HepG2 (cell line): Measurements from ENCODE around the gene TRIM37. TPM values are rescaled to one million over a fixed set of nuclear protein-coding genes. Genes with fewer than 3 reads are reported as not detected.

Experiments
- ATAC-seq: fragments of 200-7000 bp; cut with Tn5 transposase; 3 replicates; pipeline ENCODE4 v1.9.1; 2020; ENCODE audit warnings: mild to moderate bottlenecking, moderate library complexity
- BruUV-seq: library from RNA; stranded (reverse); fragments of 400-500 nt; replicated peaks from 2 replicates; lab custom pipeline; 2021; lab: Mats Ljungman, UMichigan
- CTCF ChIA-PET: fragments of 300-600 bp; formaldehyde crosslinking; extraction: SDS; loops from one replicate; lab custom pipeline; 2021; ENCODE audit warnings: low total read pairs, inconsistent platforms, low intra/inter-chr PET ratio; lab: Yijun Ruan, JAX
- POLR2A ChIA-PET: fragments of 350-600 bp; sonication (Branson Sonifier 250); formaldehyde crosslinking; loops from one replicate; lab custom pipeline; 2020; ENCODE audit warnings: antibody characterized with exemption, inconsistent platforms; lab: Yijun Ruan, JAX
- DNase-seq: peaks from one replicate; pipeline ENCODE4 v3.0.0-alpha.2; 2015; ENCODE audit warnings: low spot score
- FAIRE-seq: peaks from 3 replicates; lab custom pipeline; 2011; peaks lifted over from hg19 to GRCh38; lab: Jason Lieb, UNC
- H2AFZ ChIP-seq: one replicate; pipeline ENCODE4 v1.6.1; 2011; ENCODE audit warnings: low read length, inconsistent platforms
- H3K27ac ChIP-seq: fragments of 300-600 bp; 3 replicates; pipeline ENCODE4 v1.8.0; 2011; ENCODE audit warnings: mixed run types, mild to moderate bottlenecking, mixed read lengths, low read length, inconsistent platforms; ENCODE audit not compliant: insufficient read depth; ENCODE audit errors: extremely low read length
- H3K27me3 ChIP-seq, 2 experiments: fragments of 200-600 bp in 1 of 2; 2 replicates in 1 of 2; 3 replicates in 1 of 2; pipeline versions ENCODE4 v1.6.0 to v1.8.0; 2011; ENCODE audit warnings: low read length in 2 of 2, mild to moderate bottlenecking in 2 of 2, moderate library complexity in 2 of 2, inconsistent platforms in 1 of 2; ENCODE audit not compliant: insufficient read depth in 2 of 2, control insufficient read depth in 1 of 2
- H3K36me3 ChIP-seq, 2 experiments: fragments of 200-600 bp in 1 of 2; replicated peaks in 1 of 2; 2 replicates in 1 of 2; 3 replicates in 1 of 2; pipeline versions ENCODE4 v1.5.1 to v1.8.0; 2011; ENCODE audit warnings: low read length in 2 of 2, inconsistent platforms in 1 of 2; ENCODE audit not compliant: insufficient read depth in 2 of 2, control insufficient read depth in 1 of 2
- H3K4me1 ChIP-seq: 2 replicates; pipeline ENCODE4 v1.5.1; 2012; ENCODE audit warnings: low read length, inconsistent platforms; ENCODE audit not compliant: insufficient read depth
- H3K4me2 ChIP-seq: 2 replicates; pipeline ENCODE4 v1.6.0; 2011; ENCODE audit warnings: low read depth, low read length, inconsistent platforms
- H3K4me3 ChIP-seq, 3 experiments: fragments of 200-600 bp in 1 of 3; sonication (generic), shearing (Covaris generic) in 1 of 3; replicated peaks in 1 of 3; 2 replicates each; pipeline ENCODE4 v1.5.1; 2011 to 2016; ENCODE audit warnings: low read length in 3 of 3, inconsistent platforms in 2 of 3, low read depth in 2 of 3, mild to moderate bottlenecking in 2 of 3, control low read depth in 1 of 3, mixed read lengths in 1 of 3; ENCODE audit not compliant: insufficient read depth in 1 of 3
- H3K79me2 ChIP-seq: one replicate; pipeline ENCODE4 v1.6.1; 2011; ENCODE audit warnings: low read length, inconsistent platforms; ENCODE audit not compliant: insufficient read depth
- H3K9ac ChIP-seq: 2 replicates; pipeline ENCODE4 v1.6.0; 2011; ENCODE audit warnings: mild to moderate bottlenecking, low read depth, low read length, inconsistent platforms; ENCODE audit not compliant: insufficient read depth
- H3K9me3 ChIP-seq: 2 replicates; pipeline ENCODE4 v1.5.1; 2012; ENCODE audit warnings: mild to moderate bottlenecking, low read length
- H4K20me1 ChIP-seq: 2 replicates; pipeline ENCODE4 v1.6.0; 2011; ENCODE audit warnings: inconsistent platforms, mild to moderate bottlenecking, low read length, moderate library complexity; ENCODE audit not compliant: insufficient read depth
- FOXK2 ChIP-seq: fragments of 450-650 bp; IDR thresholded peaks from 2 replicates; pipeline ENCODE4 v1.6.1; 2016
- HDAC1 ChIP-seq: sonication (generic); formaldehyde crosslinking; IDR thresholded peaks from 2 replicates; pipeline ENCODE4 v1.5.1; 2020; ENCODE audit warnings: mild to moderate bottlenecking, missing genetic modification reagents
- HOXA9 ChIP-seq: sonication (generic); formaldehyde crosslinking; IDR thresholded peaks from 2 replicates; pipeline ENCODE4 v1.8.1; 2022; ENCODE audit warnings: missing genetic modification reagents, mild to moderate bottlenecking, moderate library complexity, borderline replicate concordance
- KDM1A ChIP-seq: IDR thresholded peaks from 2 replicates; pipeline ENCODE4 v1.6.1; 2016; ENCODE audit warnings: missing compliant biosample characterization
- MED8 ChIP-seq: sonication (generic); formaldehyde crosslinking; IDR thresholded peaks from 2 replicates; pipeline ENCODE4 v1.8.1; 2023; ENCODE audit warnings: mild to moderate bottlenecking, missing genetic modification reagents; ENCODE audit not compliant: insufficient replicate concordance
- MIER3 ChIP-seq: IDR thresholded peaks from 2 replicates; pipeline ENCODE4 v1.6.1; 2016; ENCODE audit warnings: missing compliant biosample characterization, borderline replicate concordance
- MIXL1 ChIP-seq: IDR thresholded peaks from 2 replicates; pipeline ENCODE4 v1.6.1; 2016
- PPARG ChIP-seq: conservative IDR thresholded peaks from 2 replicates; pipeline ENCODE4 v1.6.1; 2016; ENCODE audit warnings: missing biosample characterization, missing genetic modification reagents
- REPIN1 ChIP-seq: sonication (generic); formaldehyde crosslinking; IDR thresholded peaks from 2 replicates; pipeline ENCODE4 v1.8.0; 2022; ENCODE audit warnings: missing genetic modification reagents, low read depth, mild to moderate bottlenecking, borderline replicate concordance
- RFXAP ChIP-seq: sonication (generic); formaldehyde crosslinking; IDR thresholded peaks from 2 replicates; pipeline ENCODE4 v1.4.0; 2020; ENCODE audit warnings: missing genetic modification reagents, borderline replicate concordance
- SOX5 ChIP-seq: IDR thresholded peaks from 2 replicates; pipeline ENCODE4 v1.6.1; 2016; ENCODE audit warnings: borderline replicate concordance
- SP4 ChIP-seq: sonication (generic); formaldehyde crosslinking; IDR thresholded peaks from 2 replicates; pipeline ENCODE4 v1.8.1; 2023; ENCODE audit warnings: mild to moderate bottlenecking, missing genetic modification reagents
- TARDBP ChIP-seq: sonication (generic); formaldehyde crosslinking; IDR thresholded peaks from 2 replicates; pipeline ENCODE4 v1.8.0; 2022; ENCODE audit warnings: mild to moderate bottlenecking, missing genetic modification reagents
- ZNF138 ChIP-seq: sonication (generic); formaldehyde crosslinking; IDR thresholded peaks from 2 replicates; pipeline ENCODE4 v1.5.0; 2020; ENCODE audit warnings: mild to moderate bottlenecking, low read depth, missing genetic modification reagents
- ZNF20 ChIP-seq: sonication (generic); formaldehyde crosslinking; IDR thresholded peaks from 2 replicates; pipeline ENCODE4 v1.4.0; 2020; ENCODE audit warnings: mild to moderate bottlenecking, moderate library complexity, missing genetic modification reagents
- ZNF644 ChIP-seq: IDR thresholded peaks from 2 replicates; pipeline ENCODE4 v1.6.1; 2016; ENCODE audit warnings: low read depth
- ZNF879 ChIP-seq: sonication (generic); formaldehyde crosslinking; IDR thresholded peaks from 2 replicates; pipeline ENCODE4 v1.8.1; 2023; ENCODE audit warnings: missing genetic modification reagents
- ZSCAN12 ChIP-seq: sonication (generic); formaldehyde crosslinking; IDR thresholded peaks from 2 replicates; pipeline ENCODE4 v1.9.0; 2021; ENCODE audit warnings: mild to moderate bottlenecking, missing genetic modification reagents
- WGBS: methylation state at CpG from one replicate; pipeline ENCODE4 v1.1.6; 2017; ENCODE audit warnings: low lambda C conversion rate; 5-methylcytosine and 5-hydroxymethylcytosine counted together
- in situ Hi-C: cut with HindIII; loops from 2 replicates; pipeline ENCODE4 v1.10.0; 2017; ENCODE audit warnings: low pct_unique_long_range_greater_than_20kb; ENCODE audit not compliant: extremely low pct_ligation_motif_present
- intact Hi-C: fragments of 100-400 bp; cut with micrococcal nuclease; formaldehyde crosslinking; loops from one replicate; pipeline ENCODE4 v1.10.0; 2022; ENCODE audit not compliant: unreplicated experiment
- polyA plus RNA-seq, 8 experiments: library from polyadenylated mRNA; depleted of rRNA in 3 of 8; stranded (reverse) in 7 of 8; unstranded in 1 of 8; fragments of >200 nt; fragmentation: Illumina TruSeq in 4 of 8; extraction: Trizol in 4 of 8; gene quantifications; 2 replicates each; pipeline versions ENCODE4 v1.2.1 to v1.2.3, GENCODE V29; 2011 to 2016; ENCODE audit warnings: low read depth in 4 of 8, missing spikeins in 1 of 8, mixed read lengths in 1 of 8; ENCODE audit not compliant: insufficient read depth in 1 of 8
- total RNA-seq, 5 experiments: library from RNA; depleted of rRNA; stranded (reverse); fragments of >200 nt; fragmentation: Illumina TruSeq; extraction: Trizol; gene quantifications; 2 replicates each; pipeline ENCODE4 v1.2.3, GENCODE V29; 2016; ENCODE audit warnings: low read depth in 1 of 5
- TF ChIP-seq, protein P1 (sequence below): sonication (generic); formaldehyde crosslinking; conservative IDR thresholded peaks from 2 replicates; pipeline ENCODE4 v1.5.0; 2020; ENCODE audit warnings: missing genetic modification reagents
- TF ChIP-seq, protein P2 (sequence below): sonication (generic); formaldehyde crosslinking; IDR thresholded peaks from 2 replicates; pipeline ENCODE4 v1.4.0; 2020; ENCODE audit warnings: mild to moderate bottlenecking, low read depth, missing genetic modification reagents
- TF ChIP-seq, protein P3 (sequence below), 2 experiments: sonication (generic) in 1 of 2; formaldehyde crosslinking in 1 of 2; IDR thresholded peaks; 2 replicates each; pipeline versions ENCODE4 v1.5.1 to v1.6.1; 2011 to 2020; ENCODE audit warnings: borderline replicate concordance in 1 of 2, low read depth in 1 of 2, low read length in 1 of 2, mild to moderate bottlenecking in 1 of 2, missing genetic modification reagents in 1 of 2, moderate library complexity in 1 of 2
- TF ChIP-seq, protein P4 (sequence below): sonication (generic); formaldehyde crosslinking; IDR thresholded peaks from 2 replicates; pipeline ENCODE4 v1.8.1; 2023; ENCODE audit warnings: missing genetic modification reagents, mild to moderate bottlenecking, borderline replicate concordance

The TRIM37 gene
- total and polyA plus RNA-seq, 2 of the 13 experiments (the other 11 are each of a cell fraction or from before 2014, with no cell fraction given) = 12.4 to 39.1 TPM

DNA sequence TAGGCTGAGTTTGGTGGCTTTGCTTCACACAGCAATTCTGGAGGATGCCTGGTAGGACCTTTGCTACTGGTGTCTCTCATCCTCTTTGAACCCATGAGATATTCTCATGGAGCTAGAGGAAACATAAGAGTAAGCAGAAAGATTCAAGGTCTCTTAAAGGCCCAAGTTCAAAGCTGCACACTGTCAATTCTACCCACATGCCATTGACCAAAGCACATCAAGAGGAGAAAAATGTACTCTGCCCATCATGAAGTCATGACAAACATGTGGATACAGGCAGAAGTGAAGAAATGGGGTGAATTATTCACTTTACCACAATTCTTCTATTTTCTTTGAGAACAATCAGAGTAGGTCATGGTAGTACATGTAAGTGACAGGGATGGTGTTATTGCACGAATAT, 35.2 kb upstream of the TRIM37 start:
- intact Hi-C loops = no loop called here
- in situ Hi-C loops = no loop called here
- Histone ChIP-seq H3K4me1 (peaks cover 27% of the 10 kb centered on the region), H2AFZ (no peak overlapping the region), H3K36me3 (peaks cover 5 to 7% of the 10 kb centered on the region in 2 experiments; a peak in 2 of 5 replicates), H3K27me3 (no peaks in the 10 kb centered on the region), H3K79me2 (peaks cover 85% of the 10 kb centered on the region), H3K4me2 (no peak overlapping the region), H3K9me3 (no peaks in the 10 kb centered on the region), H3K9ac (no peak overlapping the region), H3K27ac (no peak overlapping the region), H4K20me1 (no peaks in the 10 kb centered on the region; the same call in 1 of the 2 replicates), H3K4me3 (no peak overlapping the region)
- peak; percentile 82 for FAIRE-seq
- POLR2A ChIA-PET = interaction anchor here (0.7 to 1.0 kb wide), 2 partner anchors 13 to 509 kb away, joined by 3 read pairs; partner anchors contain the start of genes PRR11 and SKA2
- BruUV-seq = TSS peak; percentile 46
- peak; percentile 88 for ATAC-seq
- CTCF ChIA-PET = no interaction called here
- WGBS = 94% methylated on average over 1 of the region's 1 CpG
- peak; percentile 60 for DNase-seq
- TF ChIP-seq SOX5 (peak; percentile 14; the same call in 1 of the 2 replicates), HOXA9 (CRISPR knock-in tag) (no peak), REPIN1 (CRISPR knock-in tag) (no peak), MIER3 (CRISPR knock-in tag) (0 out of 2 replicates have a peak, but pooled peaks have one; percentile 36), TARDBP (CRISPR knock-in tag) (no peak), MED8 (CRISPR knock-in tag) (no peak), RFXAP (no peak), ZNF879 (CRISPR knock-in tag) (no peak), SP4 (CRISPR knock-in tag) (no peak), HDAC1 (CRISPR knock-in tag) (peak; percentile 45; the same call in 1 of the 2 replicates), ZNF20 (no peak), MIXL1 (no peak), FOXK2 (no peak), ZNF138 (CRISPR knock-in tag) (no peak), ZSCAN12 (no peak), KDM1A (CRISPR knock-in tag) (no peak), PPARG (CRISPR knock-in tag) (0 out of 2 replicates have a peak, but pooled peaks have one; percentile 36), ZNF644 (no peak)
- TF ChIP-seq, protein P1, sequence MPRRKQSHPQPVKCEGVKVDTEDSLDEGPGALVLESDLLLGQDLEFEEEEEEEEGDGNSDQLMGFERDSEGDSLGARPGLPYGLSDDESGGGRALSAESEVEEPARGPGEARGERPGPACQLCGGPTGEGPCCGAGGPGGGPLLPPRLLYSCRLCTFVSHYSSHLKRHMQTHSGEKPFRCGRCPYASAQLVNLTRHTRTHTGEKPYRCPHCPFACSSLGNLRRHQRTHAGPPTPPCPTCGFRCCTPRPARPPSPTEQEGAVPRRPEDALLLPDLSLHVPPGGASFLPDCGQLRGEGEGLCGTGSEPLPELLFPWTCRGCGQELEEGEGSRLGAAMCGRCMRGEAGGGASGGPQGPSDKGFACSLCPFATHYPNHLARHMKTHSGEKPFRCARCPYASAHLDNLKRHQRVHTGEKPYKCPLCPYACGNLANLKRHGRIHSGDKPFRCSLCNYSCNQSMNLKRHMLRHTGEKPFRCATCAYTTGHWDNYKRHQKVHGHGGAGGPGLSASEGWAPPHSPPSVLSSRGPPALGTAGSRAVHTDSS (CRISPR knock-in tag) = no peak
- TF ChIP-seq, protein P2, sequence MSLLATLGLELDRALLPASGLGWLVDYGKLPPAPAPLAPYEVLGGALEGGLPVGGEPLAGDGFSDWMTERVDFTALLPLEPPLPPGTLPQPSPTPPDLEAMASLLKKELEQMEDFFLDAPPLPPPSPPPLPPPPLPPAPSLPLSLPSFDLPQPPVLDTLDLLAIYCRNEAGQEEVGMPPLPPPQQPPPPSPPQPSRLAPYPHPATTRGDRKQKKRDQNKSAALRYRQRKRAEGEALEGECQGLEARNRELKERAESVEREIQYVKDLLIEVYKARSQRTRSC (CRISPR knock-in tag) = no peak
- TF ChIP-seq, protein P3, sequence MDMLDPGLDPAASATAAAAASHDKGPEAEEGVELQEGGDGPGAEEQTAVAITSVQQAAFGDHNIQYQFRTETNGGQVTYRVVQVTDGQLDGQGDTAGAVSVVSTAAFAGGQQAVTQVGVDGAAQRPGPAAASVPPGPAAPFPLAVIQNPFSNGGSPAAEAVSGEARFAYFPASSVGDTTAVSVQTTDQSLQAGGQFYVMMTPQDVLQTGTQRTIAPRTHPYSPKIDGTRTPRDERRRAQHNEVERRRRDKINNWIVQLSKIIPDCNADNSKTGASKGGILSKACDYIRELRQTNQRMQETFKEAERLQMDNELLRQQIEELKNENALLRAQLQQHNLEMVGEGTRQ (IDR thresholded peaks at IDR 0.05; ENCODE audit: low read depth, low read length) = no peak
- TF ChIP-seq, protein P3 (CRISPR knock-in tag; IDR thresholded peaks at IDR 0.05; ENCODE audit: borderline replicate concordance) = no peak
- TF ChIP-seq, protein P4, sequence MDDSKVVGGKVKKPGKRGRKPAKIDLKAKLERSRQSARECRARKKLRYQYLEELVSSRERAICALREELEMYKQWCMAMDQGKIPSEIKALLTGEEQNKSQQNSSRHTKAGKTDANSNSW (CRISPR knock-in tag) = no peak
